H1 (cell line): ENCODE measurements around the gene COL11A2. TPM values are rescaled to one million over a fixed set of nuclear protein-coding genes. Genes with fewer than 3 reads are reported as not detected.

ENCODE experiments used
- CTCF ChIA-PET: fragments of 300-600 bp; sonication (Branson Sonifier 250); formaldehyde crosslinking; loops from one replicate; lab custom pipeline; 2021; ENCODE audit not compliant: partially characterized antibody; lab: Charles Lee
- POLR2A ChIA-PET: fragments of 300-600 bp; sonication (Branson Sonifier 250); formaldehyde crosslinking; loops from one replicate; lab custom pipeline; 2021; ENCODE audit warnings: inconsistent platforms; ENCODE audit not compliant: partially characterized antibody; lab: Charles Lee
- DNase-seq, 2 experiments: peaks; one replicate each; pipeline versions ENCODE4 v3.0.0 to v3.0.0-alpha.2; 2010 to 2022; ENCODE audit warnings: low spot score in 2 of 2, low read depth in 1 of 2, mixed read lengths in 1 of 2
- FAIRE-seq: peaks from 2 replicates; lab custom pipeline; 2011; peaks lifted over from hg19 to GRCh38; lab: Jason Lieb, UNC
- H2AFZ ChIP-seq: 2 replicates; pipeline ENCODE4 v1.8.1; 2012; ENCODE audit warnings: low read length, inconsistent platforms
- H2AK5ac ChIP-seq: 2 replicates; pipeline ENCODE4 v1.6.1; 2013; ENCODE audit warnings: low read depth, low read length
- H2BK120ac ChIP-seq: replicated peaks from 2 replicates; pipeline ENCODE3; 2013; ENCODE audit warnings: low read depth, low read length, inconsistent platforms
- H2BK12ac ChIP-seq: 2 replicates; pipeline ENCODE4 v1.6.1; 2013; ENCODE audit warnings: low read depth, low read length
- H2BK15ac ChIP-seq: 2 replicates; pipeline ENCODE4 v1.6.1; 2013; ENCODE audit warnings: low read length
- H2BK20ac ChIP-seq: 2 replicates; pipeline ENCODE4 v1.6.1; 2013; ENCODE audit warnings: low read length
- H2BK5ac ChIP-seq: 2 replicates; pipeline ENCODE4 v1.6.1; 2013; ENCODE audit warnings: low read depth, low read length
- H3K14ac ChIP-seq: 2 replicates; pipeline ENCODE4 v1.6.1; 2013; ENCODE audit warnings: inconsistent platforms; ENCODE audit not compliant: insufficient read length
- H3K18ac ChIP-seq: 2 replicates; pipeline ENCODE4 v1.6.1; 2013; ENCODE audit warnings: low read length; ENCODE audit errors: extremely low read depth
- H3K23ac ChIP-seq: 2 replicates; pipeline ENCODE4 v1.6.1; 2013; ENCODE audit warnings: inconsistent platforms; ENCODE audit not compliant: insufficient read length
- H3K23me2 ChIP-seq: 2 replicates; pipeline ENCODE4 v1.6.1; 2013; ENCODE audit warnings: low read depth, low read length
- H3K27ac ChIP-seq: 2 replicates; pipeline ENCODE4 v1.6.1; 2011; ENCODE audit warnings: low read depth, low read length, inconsistent platforms
- H3K27me3 ChIP-seq, 4 experiments: replicated peaks in 1 of 4; 1 replicate in 1 of 4; 2 replicates in 3 of 4; pipeline versions ENCODE4 v1.6.1 to v1.8.1; 2011 to 2013; ENCODE audit warnings: low read length in 3 of 4, mild to moderate bottlenecking in 3 of 4, inconsistent platforms in 2 of 4, mixed read lengths in 2 of 4, moderate library complexity in 1 of 4; ENCODE audit not compliant: control insufficient read depth in 3 of 4, insufficient read depth in 3 of 4; ENCODE audit errors: extremely low read depth in 1 of 4
- H3K36me3 ChIP-seq, 4 experiments: 2 replicates each; pipeline versions ENCODE4 v1.6.1 to v1.8.1; 2011 to 2013; ENCODE audit warnings: mild to moderate bottlenecking in 4 of 4, low read length in 3 of 4, moderate library complexity in 2 of 4, control low read depth in 1 of 4, inconsistent platforms in 1 of 4; ENCODE audit not compliant: insufficient read depth in 4 of 4, control insufficient read depth in 2 of 4
- H3K4ac ChIP-seq: replicated peaks from 2 replicates; pipeline ENCODE3; 2013; ENCODE audit warnings: low read length, low read depth, mixed read lengths, inconsistent platforms; ENCODE audit not compliant: insufficient read length
- H3K4me1 ChIP-seq, 4 experiments: replicated peaks in 1 of 4; 1 replicate in 1 of 4; 2 replicates in 3 of 4; pipeline versions ENCODE4 v1.6.1 to v1.8.1; 2011 to 2013; ENCODE audit warnings: low read length in 3 of 4, inconsistent platforms in 2 of 4, mixed read lengths in 1 of 4; ENCODE audit not compliant: insufficient read depth in 4 of 4, control insufficient read depth in 3 of 4
- H3K4me2 ChIP-seq, 2 experiments: 2 replicates each; pipeline versions ENCODE4 v1.6.1 to v1.8.1; 2011 to 2013; ENCODE audit warnings: low read depth in 2 of 2, low read length in 2 of 2, control low read depth in 1 of 2, inconsistent platforms in 1 of 2, mild to moderate bottlenecking in 1 of 2; ENCODE audit not compliant: insufficient read depth in 1 of 2
- H3K4me3 ChIP-seq, 4 experiments: fragments of 200-600, 300-600 bp in 1 of 4; sonication (generic), shearing (Covaris generic), sonication (Bioruptor Twin) in 1 of 4; 2 replicates each; pipeline versions ENCODE4 v1.5.1 to v1.8.1; 2011 to 2016; ENCODE audit warnings: low read length in 4 of 4, low read depth in 3 of 4, control low read depth in 2 of 4, inconsistent platforms in 2 of 4, mild to moderate bottlenecking in 2 of 4, mixed read lengths in 1 of 4, moderate library complexity in 1 of 4; ENCODE audit not compliant: insufficient read depth in 2 of 4; ENCODE audit errors: extremely low read depth in 1 of 4
- H3K56ac ChIP-seq: replicated peaks from 2 replicates; pipeline ENCODE3; 2013; ENCODE audit warnings: low read depth, mild to moderate bottlenecking, mixed read lengths, low read length, inconsistent platforms; ENCODE audit not compliant: insufficient read length
- H3K79me1 ChIP-seq: 2 replicates; pipeline ENCODE4 v1.6.1; 2013; ENCODE audit warnings: low read depth, low read length, control low read depth
- H3K79me2 ChIP-seq, 2 experiments: 2 replicates each; pipeline versions ENCODE4 v1.6.1 to v1.8.1; 2012 to 2013; ENCODE audit warnings: low read length in 2 of 2, mild to moderate bottlenecking in 2 of 2, inconsistent platforms in 1 of 2; ENCODE audit not compliant: insufficient read depth in 2 of 2, control insufficient read depth in 1 of 2
- H3K9ac ChIP-seq, 4 experiments: replicated peaks in 1 of 4; 1 replicate in 1 of 4; 2 replicates in 3 of 4; pipeline versions ENCODE4 v1.6.1 to v1.8.1; 2011 to 2013; ENCODE audit warnings: low read depth in 3 of 4, low read length in 3 of 4, control low read depth in 2 of 4, mild to moderate bottlenecking in 2 of 4, moderate library complexity in 2 of 4, inconsistent platforms in 1 of 4; ENCODE audit errors: extremely low read depth in 1 of 4
- H3K9me3 ChIP-seq, 2 experiments: 2 replicates each; pipeline versions ENCODE4 v1.6.1 to v1.8.1; 2012 to 2013; ENCODE audit warnings: mild to moderate bottlenecking in 2 of 2, moderate library complexity in 2 of 2, control low read depth in 1 of 2, inconsistent platforms in 1 of 2, low read depth in 1 of 2, low read length in 1 of 2, mixed read lengths in 1 of 2; ENCODE audit not compliant: insufficient read depth in 2 of 2
- H4K20me1 ChIP-seq, 2 experiments: replicated peaks in 1 of 2; 2 replicates each; pipeline versions ENCODE3 to v1.8.1; 2011 to 2013; ENCODE audit warnings: inconsistent platforms in 2 of 2, low read length in 2 of 2, mild to moderate bottlenecking in 1 of 2; ENCODE audit not compliant: insufficient read depth in 2 of 2, control insufficient read depth in 1 of 2
- H4K5ac ChIP-seq: 2 replicates; pipeline ENCODE4 v1.6.1; 2013; ENCODE audit warnings: low read length, low read depth, mixed read lengths, inconsistent platforms; ENCODE audit not compliant: insufficient read length
- H4K8ac ChIP-seq: 2 replicates; pipeline ENCODE4 v1.8.0; 2013; ENCODE audit warnings: mild to moderate bottlenecking, moderate library complexity, low read length, inconsistent platforms; ENCODE audit not compliant: insufficient read depth; ENCODE audit errors: extremely low read depth
- H4K91ac ChIP-seq: replicated peaks from 2 replicates; pipeline ENCODE3; 2013; ENCODE audit warnings: low read length, mixed read lengths, inconsistent platforms; ENCODE audit not compliant: insufficient read length
- NANOG ChIP-seq: IDR thresholded peaks from 2 replicates; pipeline ENCODE4 v1.6.1; 2011; ENCODE audit warnings: low read length, low read depth, mild to moderate bottlenecking, inconsistent platforms; ENCODE audit not compliant: insufficient read depth, poor library complexity, severe bottlenecking
- POLR2AphosphoS5 ChIP-seq: IDR thresholded peaks from 2 replicates; pipeline ENCODE4 v1.6.1; 2011; ENCODE audit warnings: low read depth, low read length
- SIN3A ChIP-seq, 2 experiments: IDR thresholded peaks in 1 of 2; conservative IDR thresholded peaks in 1 of 2; 2 replicates each; pipeline ENCODE4 v1.6.1; 2011 to 2012; ENCODE audit warnings: low read length in 2 of 2, improper control_type of control experiment in 1 of 2, low read depth in 1 of 2, mild to moderate bottlenecking in 1 of 2
- SUZ12 ChIP-seq: fragments of 200-600 bp; sonication (generic); IDR thresholded peaks from 2 replicates; pipeline ENCODE4 v1.6.1; 2012; ENCODE audit warnings: mild to moderate bottlenecking, inconsistent platforms, low read length, moderate library complexity, mixed read lengths
- TCF12 ChIP-seq: IDR thresholded peaks from 2 replicates; pipeline ENCODE4 v1.6.1; 2011; ENCODE audit warnings: low read depth, mild to moderate bottlenecking, low read length
- YY1 ChIP-seq: IDR thresholded peaks from 2 replicates; pipeline ENCODE4 v1.6.1; 2011; ENCODE audit warnings: low read depth, mild to moderate bottlenecking, low read length
- WGBS, 2 experiments: shearing (Covaris generic) in 1 of 2; methylation state at CpG; one replicate each; pipeline versions ENCODE4 v1.1.6 to v1.1.7; 2013 to 2015; ENCODE audit warnings: low lambda C conversion rate in 2 of 2, mixed read lengths in 2 of 2, inconsistent platforms in 1 of 2, low coverage in 1 of 2, missing lambda C conversion rate in 1 of 2; ENCODE audit not compliant: insufficient replicate concordance in 2 of 2, insufficient coverage in 1 of 2, insufficient read length in 1 of 2; ENCODE audit errors: extremely low coverage in 1 of 2, missing lambda C conversion rate in 1 of 2; 5-methylcytosine and 5-hydroxymethylcytosine counted together
- polyA plus RNA-seq, 7 experiments: library from polyadenylated mRNA; depleted of rRNA in 3 of 7; stranded (reverse) in 5 of 7; unstranded in 2 of 7; fragments of >200 nt in 5 of 7; fragments of 200-250 nt in 2 of 7; gene quantifications; 1 replicate in 5 of 7; 2 replicates in 1 of 7; 4 replicates in 1 of 7; pipeline versions ENCODE4 v1.2.1 to v1.2.3, GENCODE V29; 2011 to 2013; ENCODE audit warnings: missing spikeins in 2 of 7, mixed read lengths in 2 of 7
- total RNA-seq: library from RNA; stranded (reverse); fragmentation: NEBNext Ultra II Directional; extraction: Animal tissue kit (Norgen Biotek cat#: 25700); gene quantifications from 2 replicates; pipeline ENCODE4 v1.2.1, GENCODE V29; 2021

Gene COL11A2
- total and polyA plus RNA-seq, 2 of the 8 experiments (the other 6 are each of a cell fraction or from before 2014, with no cell fraction given) = 2.8 to 3.8 TPM

DNA sequence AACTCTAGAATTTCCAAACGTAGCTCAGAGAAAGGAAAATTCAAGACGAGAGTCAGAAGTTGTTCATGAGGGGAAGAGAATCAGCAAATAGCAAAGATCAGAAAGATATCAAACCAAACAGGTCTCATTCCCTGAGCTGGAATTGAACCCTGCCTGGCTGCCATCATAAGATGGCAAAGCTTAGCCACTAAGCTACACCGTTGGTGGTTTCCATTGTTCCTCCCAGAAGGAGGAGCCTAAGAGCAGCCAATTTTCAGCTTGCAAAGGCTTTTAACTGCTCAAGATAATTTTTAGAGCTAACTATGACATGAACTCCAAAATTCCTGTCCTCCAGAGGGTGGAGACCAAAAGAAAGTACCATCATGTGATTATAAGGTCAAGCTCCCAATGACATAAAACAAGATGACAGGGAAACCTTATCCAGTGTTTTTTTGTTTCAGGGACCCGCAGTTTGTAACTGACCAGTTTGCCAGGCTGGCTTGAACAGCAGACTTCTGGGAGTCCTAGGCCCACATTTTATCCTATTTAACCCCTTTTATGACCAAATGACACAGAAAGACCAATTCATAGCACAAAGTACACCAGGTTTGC is 55.9 kb downstream of the COL11A2 start:
- Histone ChIP-seq H4K20me1 (no peaks in the 10 kb centered on the region), H3K4me3 (no peak overlapping the region), H3K27ac (no peak overlapping the region), H2BK15ac (no peak overlapping the region), H2AFZ (no peak overlapping the region), H4K5ac (no peak overlapping the region), H2BK120ac (no peak overlapping the region), H3K14ac (no peak overlapping the region), H4K8ac (no peak overlapping the region), H4K91ac (no peak overlapping the region), H2AK5ac (no peak overlapping the region), H3K79me2 (no peaks in the 10 kb centered on the region), H3K23me2 (no peaks in the 10 kb centered on the region), H3K36me3 (peaks cover 0 to 4% (median under 1%) of the 10 kb centered on the region in 4 experiments; a peak in 2 of 8 replicates), H3K9me3 (no peaks in the 10 kb centered on the region), H3K4me2 (no peak overlapping the region), H3K9ac (no peak overlapping the region), H3K23ac (no peak overlapping the region), H3K4ac (no peak overlapping the region), H2BK12ac (no peak overlapping the region), H2BK20ac (no peak overlapping the region), H2BK5ac (no peak overlapping the region), H3K56ac (no peak overlapping the region), H3K4me1 (no peaks in the 10 kb centered on the region), H3K27me3 (no peaks in the 10 kb centered on the region), H3K79me1 (no peaks in the 10 kb centered on the region), H3K18ac (no peak overlapping the region)
- CTCF ChIA-PET = interaction anchor here (0.7 to 8.5 kb wide), 8 partner anchors 10 to 203 kb away, joined by 3 to 63 read pairs (median 4); no protein-coding TSS in a partner anchor
- POLR2A ChIA-PET = interaction anchor here (0.7 to 3.6 kb wide), 10 partner anchors 10 to 151 kb away, joined by 3 to 23 read pairs (median 4); partner anchors contain the start of genes RPS18 and VPS52
- DNase-seq (no peak), FAIRE-seq (no peak)
- WGBS, 2 experiments = 56% methylated on average over 4 of the region's 4 CpGs; no CpG with 5 or more reads in 1 of the 2 experiments
- TF ChIP-seq TCF12 (no peak), SUZ12 (no peak), POLR2AphosphoS5 (no peak), NANOG (no peak), YY1 (no peak), SIN3A (conservative IDR thresholded peaks at IDR 0.05 in 1 of 2, IDR thresholded peaks at IDR 0.05 in 1 of 2; ENCODE audit: low read depth in 1 of 2, low read length in 2 of 2) (no peak)
